ENCODE measurements around the gene LSR. TPM values are rescaled to one million over a fixed set of nuclear protein-coding genes. Genes with fewer than 3 reads are reported as not detected.
A peak's percentile ranks its signal among the peaks of the same experiment; 100 is the strongest.

LSR gene
- total and polyA plus RNA-seq, 12 donors, result 3.2 to 10.4 (median 5.2) TPM

DNA sequence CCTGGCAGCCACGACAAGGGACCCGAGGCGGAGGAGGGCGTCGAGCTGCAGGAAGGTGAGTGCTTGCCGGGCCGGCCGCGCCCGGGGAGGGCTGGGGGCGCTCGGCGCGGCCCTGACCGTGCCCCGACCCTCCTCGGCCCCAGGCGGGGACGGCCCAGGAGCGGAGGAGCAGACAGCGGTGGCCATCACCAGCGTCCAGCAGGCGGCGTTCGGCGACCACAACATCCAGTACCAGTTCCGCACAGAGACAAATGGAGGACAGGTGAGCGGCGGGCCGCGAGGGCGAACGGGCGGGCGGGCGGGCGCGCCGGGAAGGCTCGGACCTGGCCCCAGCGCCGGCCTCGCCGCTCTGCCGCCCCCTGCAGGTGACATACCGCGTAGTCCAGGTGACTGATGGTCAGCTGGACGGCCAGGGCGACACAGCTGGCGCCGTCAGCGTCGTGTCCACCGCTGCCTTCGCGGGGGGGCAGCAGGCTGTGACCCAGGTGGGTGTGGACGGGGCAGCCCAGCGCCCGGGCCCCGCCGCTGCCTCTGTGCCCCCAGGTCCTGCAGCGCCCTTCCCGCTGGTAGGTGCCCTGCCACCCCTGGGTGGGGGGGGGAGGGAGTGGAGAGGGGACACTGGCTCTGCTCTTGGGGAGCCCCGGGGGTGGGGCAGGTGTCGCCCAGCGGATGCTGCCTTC is 20.8 kb downstream of the LSR start:
- 3% methylated on average over 60 to 66 of the region's 66 CpGs for WGBS, 2 donors
- Histone ChIP-seq H3K9me3 (no peaks in the 10 kb centered on the region), H3K4me1 (peaks cover 13 to 61% (median 38%) of the 10 kb centered on the region in 9 donors)

DNA sequence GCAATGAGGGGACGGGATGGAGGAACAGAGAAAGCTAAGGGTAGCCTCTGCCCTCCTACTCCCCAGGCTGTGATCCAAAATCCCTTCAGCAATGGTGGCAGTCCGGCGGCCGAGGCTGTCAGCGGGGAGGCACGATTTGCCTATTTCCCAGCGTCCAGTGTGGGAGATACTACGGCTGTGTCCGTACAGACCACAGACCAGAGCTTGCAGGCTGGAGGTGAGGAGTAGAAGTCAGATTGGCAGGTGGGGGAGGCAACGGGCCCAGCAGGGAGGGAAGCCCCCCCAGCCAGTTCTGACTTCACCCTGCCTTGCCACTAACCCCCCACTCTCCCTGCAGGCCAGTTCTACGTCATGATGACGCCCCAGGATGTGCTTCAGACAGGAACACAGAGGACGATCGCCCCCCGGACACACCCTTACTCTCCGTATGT is 21.6 kb downstream of the LSR start:
- H3K4me1 ChIP-seq, result peaks cover 11 to 53% (median 30%) of the 10 kb centered on the region in 9 donors
- WGBS, 2 donors, result 88 to 90% methylated on average over 16 of the region's 16 CpGs
- intact Hi-C loops (cut with DNase I), result loop anchor here in 2 of 10 donors (5.0 to 10.0 kb wide), 2 partner anchors 128 to 224 kb away; partner anchors contain the start of genes FXYD7 (in 1 of the 2) and KRTDAP (in 1 of the 2)
- TF ChIP-seq, protein P1, sequence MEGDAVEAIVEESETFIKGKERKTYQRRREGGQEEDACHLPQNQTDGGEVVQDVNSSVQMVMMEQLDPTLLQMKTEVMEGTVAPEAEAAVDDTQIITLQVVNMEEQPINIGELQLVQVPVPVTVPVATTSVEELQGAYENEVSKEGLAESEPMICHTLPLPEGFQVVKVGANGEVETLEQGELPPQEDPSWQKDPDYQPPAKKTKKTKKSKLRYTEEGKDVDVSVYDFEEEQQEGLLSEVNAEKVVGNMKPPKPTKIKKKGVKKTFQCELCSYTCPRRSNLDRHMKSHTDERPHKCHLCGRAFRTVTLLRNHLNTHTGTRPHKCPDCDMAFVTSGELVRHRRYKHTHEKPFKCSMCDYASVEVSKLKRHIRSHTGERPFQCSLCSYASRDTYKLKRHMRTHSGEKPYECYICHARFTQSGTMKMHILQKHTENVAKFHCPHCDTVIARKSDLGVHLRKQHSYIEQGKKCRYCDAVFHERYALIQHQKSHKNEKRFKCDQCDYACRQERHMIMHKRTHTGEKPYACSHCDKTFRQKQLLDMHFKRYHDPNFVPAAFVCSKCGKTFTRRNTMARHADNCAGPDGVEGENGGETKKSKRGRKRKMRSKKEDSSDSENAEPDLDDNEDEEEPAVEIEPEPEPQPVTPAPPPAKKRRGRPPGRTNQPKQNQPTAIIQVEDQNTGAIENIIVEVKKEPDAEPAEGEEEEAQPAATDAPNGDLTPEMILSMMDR (IDR thresholded peaks at IDR 0.05), result no peak
- DNase-seq, result no peak
- H3K9me3 ChIP-seq, result no peaks in the 10 kb centered on the region
- H3K4me3 ChIP-seq, result peak overlapping the region in 2 of 10 donors; percentile 66 to 91
- H3K36me3 ChIP-seq, result peaks cover 8 to 56% (median 29%) of the 10 kb centered on the region in 9 donors
- H3K27me3 ChIP-seq, result no peaks in the 10 kb centered on the region
- ATAC-seq, result no peak
- peak overlapping the region in 3 of 10 donors; percentile 87 to 100 (median 94) for H3K27ac ChIP-seq

More for the DNA sequence above, 20.8 kb downstream of the LSR start:
- Histone ChIP-seq H3K27me3 (no peaks in the 10 kb centered on the region), H3K36me3 (peaks cover 8 to 48% (median 29%) of the 10 kb centered on the region in 9 donors), H3K4me3 (peak overlapping the region; percentile 37 to 99 (median 83)), H3K27ac (peak overlapping the region; percentile 83 to 100 (median 96))
- DNase-seq, result peak; percentile 87 to 88
- TF ChIP-seq, protein P1 (IDR thresholded peaks at IDR 0.05), result peak; percentile 74 to 91 (median 81)
- ATAC-seq, result peak; percentile 47 to 65 (median 52)
- intact Hi-C loops (cut with DNase I), result loop anchor here in 7 of 10 donors (2.0 to 10.0 kb wide), 6 partner anchors 112 to 295 kb away; partner anchors contain the start of genes FXYD7 (in 5 of the 7), FXYD1 (in 2 of the 7), LGI4 (in 2 of the 7) and KRTDAP (in 1 of the 7)

DNA sequence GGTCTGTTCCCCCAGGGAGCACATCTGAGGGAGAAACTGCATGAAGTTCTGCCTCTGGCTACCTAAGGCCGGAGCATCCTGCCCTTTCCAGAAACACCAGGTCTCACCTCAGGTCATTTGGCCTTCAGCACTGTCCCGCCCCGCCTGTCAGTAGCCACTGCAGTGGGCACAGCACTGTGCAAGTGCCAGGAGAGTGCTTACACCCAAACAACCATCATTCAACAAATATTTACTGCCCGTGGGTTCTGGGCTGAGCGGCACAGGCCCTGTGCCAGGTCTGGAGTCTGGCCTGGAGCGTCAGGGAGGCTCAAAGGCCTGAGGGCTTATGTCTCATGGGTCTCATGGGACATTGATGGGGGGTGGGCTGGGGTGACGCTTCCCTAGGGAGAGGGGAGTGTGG is 22.7 kb downstream of the LSR start:
- TF ChIP-seq, protein P1 (IDR thresholded peaks at IDR 0.05), result no peak
- ATAC-seq, result no peak
- Histone ChIP-seq H3K4me3 (no peak overlapping the region), H3K27me3 (no peaks in the 10 kb centered on the region), H3K36me3 (peaks cover 8 to 68% (median 33%) of the 10 kb centered on the region in 9 donors), H3K4me1 (peaks cover 9 to 42% (median 19%) of the 10 kb centered on the region in 9 donors), H3K9me3 (no peaks in the 10 kb centered on the region), H3K27ac (peak overlapping the region in 1 of 10 donors; percentile 47)
- 90 to 91% methylated on average over 7 of the region's 7 CpGs for WGBS, 2 donors
- no peak for DNase-seq
- intact Hi-C loops (cut with DNase I), result loop anchor here in 2 of 10 donors (5.0 to 10.0 kb wide), 2 partner anchors 129 to 223 kb away; partner anchors contain the start of genes FXYD7 (in 1 of the 2) and KRTDAP (in 1 of the 2)

DNA sequence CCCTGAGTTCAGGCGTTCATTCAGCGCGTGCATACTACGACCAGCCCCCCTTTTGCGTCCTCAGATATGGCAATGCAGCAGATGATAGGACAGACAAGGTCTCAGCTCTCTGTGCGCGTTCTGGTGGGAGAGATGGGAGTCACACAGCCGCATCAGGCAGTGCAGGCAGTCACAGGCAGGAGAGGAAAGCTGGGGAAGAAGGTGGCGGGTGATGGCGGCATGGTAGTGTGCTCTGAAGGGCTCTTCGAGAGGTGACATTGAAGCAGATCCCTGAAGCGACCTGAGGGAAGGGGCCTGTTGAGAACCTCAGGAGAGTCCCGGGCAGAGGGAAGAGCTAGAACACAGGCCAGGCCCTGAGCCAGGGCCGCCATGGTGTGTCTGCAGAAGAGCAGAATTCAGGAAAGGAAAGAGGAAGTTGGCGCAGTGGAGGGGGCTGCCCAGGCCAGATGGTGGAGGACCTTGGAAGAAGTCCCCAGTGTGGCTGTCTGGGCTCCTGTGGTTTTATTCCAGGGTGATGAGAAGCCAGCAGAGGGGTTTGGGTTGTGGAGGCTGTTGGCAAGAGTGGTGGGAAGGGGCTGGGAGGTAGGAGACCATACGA is 23.4 kb downstream of the LSR start:
- ATAC-seq (no peak), DNase-seq (no peak)
- 88 to 92% methylated on average over 16 of the region's 16 CpGs for WGBS, 2 donors
- TF ChIP-seq, protein P1 (IDR thresholded peaks at IDR 0.05), result no peak
- Histone ChIP-seq H3K4me3 (no peak overlapping the region), H3K36me3 (peaks cover 8 to 75% (median 38%) of the 10 kb centered on the region in 9 donors), H3K9me3 (no peaks in the 10 kb centered on the region), H3K27me3 (no peaks in the 10 kb centered on the region), H3K27ac (peak overlapping the region in 1 of 10 donors; percentile 47), H3K4me1 (peaks cover 7 to 35% (median 12%) of the 10 kb centered on the region in 9 donors)
- intact Hi-C loops (cut with DNase I), result loop anchor here in 2 of 10 donors (5.0 to 10.0 kb wide), 2 partner anchors 130 to 223 kb away; partner anchors contain the start of genes FXYD7 (in 1 of the 2) and KRTDAP (in 1 of the 2)

Data from heart right ventricle (tissue), 16 donors.